ENCODE measurements around the gene RASEF. TPM values are rescaled to one million over a fixed set of nuclear protein-coding genes. Genes with fewer than 3 reads are reported as not detected.
"Not testable (repeated sequence)": the region's sequence is repeated elsewhere in the genome, so short reads cannot be mapped to it uniquely, and the experiment has no call there.

Gene RASEF
- polyA plus RNA-seq, 3 donors = 6.1 to 7.5 (median 7.3) TPM

- DNase-seq (ENCODE audit: extremely low read depth in 1 of 11, low read depth in 9 of 11, low spot score in 4 of 11) = not testable (repeated sequence)
Measured at GRCh38 chr9:82936561-82936960, 126.4 kb downstream of the RASEF start.

GRCh38 chr9:82934949-82935348 lies 128.0 kb downstream of the RASEF start:
- no peak for DNase-seq (ENCODE audit: extremely low read depth in 1 of 11, low read depth in 9 of 11, low spot score in 4 of 11)

- not testable (repeated sequence) for DNase-seq (ENCODE audit: extremely low read depth in 1 of 11, low read depth in 9 of 11, low spot score in 4 of 11)
Measured at GRCh38 chr9:82934025-82934424, 128.9 kb downstream of the RASEF start.

- no peak for DNase-seq (ENCODE audit: extremely low read depth in 1 of 11, low read depth in 9 of 11, low spot score in 4 of 11)
Measured at GRCh38 chr9:82930116-82930515, 132.8 kb downstream of the RASEF start.
